K562 (cell line): Measurements from ENCODE around the gene DBF4B.

Experiments
- LEF1 ChIP-seq: fragments of 450-650 bp; IDR thresholded peaks from 2 replicates; pipeline ENCODE4 v1.6.1; 2016; ENCODE audit warnings: mild to moderate bottlenecking
- NR3C1 ChIP-seq: sonication (generic); formaldehyde crosslinking; IDR thresholded peaks from 2 replicates; pipeline ENCODE4 v1.8.1; 2022; ENCODE audit warnings: missing genetic modification reagents
- TCF3 ChIP-seq: sonication (generic); formaldehyde crosslinking; IDR thresholded peaks from 2 replicates; pipeline ENCODE4 v1.4.0; 2020; ENCODE audit warnings: mild to moderate bottlenecking, missing genetic modification reagents
- U2AF2 ChIP-seq: fragments of 200-400 bp; formaldehyde crosslinking; optimal IDR thresholded peaks from 2 replicates; pipeline ENCODE3; 2017; ENCODE audit warnings: low read depth, mild to moderate bottlenecking, low read length
- TF ChIP-seq, protein P1 (sequence below), 3 experiments: IDR thresholded peaks in 2 of 3; conservative IDR thresholded peaks in 1 of 3; 2 replicates each; pipeline ENCODE4 v1.5.1; 2011 to 2012; ENCODE audit warnings: low read length in 3 of 3, mild to moderate bottlenecking in 3 of 3, control low read depth in 2 of 3, improper control_type of control experiment in 1 of 3, inconsistent platforms in 1 of 3, low read depth in 1 of 3, mixed read lengths in 1 of 3, moderate library complexity in 1 of 3; ENCODE audit not compliant: insufficient read depth in 2 of 3
- TF ChIP-seq, protein P2 (sequence below): fragments of 450-650 bp; formaldehyde crosslinking; IDR thresholded peaks from 2 replicates; pipeline ENCODE4 v1.4.0; 2020; ENCODE audit warnings: mild to moderate bottlenecking, mixed read lengths
- TF ChIP-seq, protein P3 (sequence below): fragments of 450-650 bp; IDR thresholded peaks from 2 replicates; pipeline ENCODE4 v1.6.1; 2016; ENCODE audit warnings: low read depth, mild to moderate bottlenecking, moderate library complexity
- TF ChIP-seq, protein P4 (sequence below): sonication (generic); formaldehyde crosslinking; IDR thresholded peaks from 2 replicates; pipeline ENCODE4 v1.9.0; 2022; ENCODE audit warnings: mild to moderate bottlenecking, missing genetic modification reagents
- TF ChIP-seq, protein P5 (sequence below), 2 experiments: IDR thresholded peaks in 1 of 2; conservative IDR thresholded peaks in 1 of 2; 2 replicates each; pipeline ENCODE4 v1.6.1; 2016; ENCODE audit warnings: low read depth in 2 of 2, mild to moderate bottlenecking in 1 of 2, missing compliant biosample characterization in 1 of 2, missing genetic modification characterization in 1 of 2, moderate library complexity in 1 of 2

DNA sequence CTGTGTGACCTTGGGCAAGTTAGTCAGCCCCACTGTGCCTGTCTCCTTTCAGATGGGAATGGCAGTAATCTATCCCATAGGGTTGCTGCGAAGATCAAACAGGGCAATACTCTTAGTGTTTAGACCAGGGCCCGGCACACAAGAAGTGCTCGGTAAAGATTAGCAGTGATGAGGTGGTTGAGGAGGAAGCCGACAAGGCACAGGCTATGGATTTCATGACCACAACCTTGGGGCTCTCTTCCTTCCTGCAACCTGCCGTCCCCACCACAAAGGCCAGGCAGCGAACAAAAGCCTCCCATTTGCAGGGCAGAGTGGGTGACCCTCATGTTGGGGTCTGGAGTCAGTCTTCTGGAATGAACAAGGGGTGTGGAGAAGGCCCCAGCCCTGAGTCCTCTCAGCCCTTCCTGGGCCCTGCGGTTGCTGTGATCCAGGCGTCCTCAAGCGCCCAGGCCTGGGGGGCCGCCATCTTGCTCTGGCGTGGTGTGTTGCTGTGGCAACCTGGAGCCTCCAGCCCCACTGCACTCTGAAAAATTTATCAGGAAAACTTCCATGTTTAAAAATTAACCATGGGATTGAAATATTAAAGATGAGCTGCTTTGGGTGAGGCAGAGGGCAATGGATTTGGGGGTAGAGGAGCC lies 60.2 kb downstream of the DBF4B start:
- TF ChIP-seq, protein P1, sequence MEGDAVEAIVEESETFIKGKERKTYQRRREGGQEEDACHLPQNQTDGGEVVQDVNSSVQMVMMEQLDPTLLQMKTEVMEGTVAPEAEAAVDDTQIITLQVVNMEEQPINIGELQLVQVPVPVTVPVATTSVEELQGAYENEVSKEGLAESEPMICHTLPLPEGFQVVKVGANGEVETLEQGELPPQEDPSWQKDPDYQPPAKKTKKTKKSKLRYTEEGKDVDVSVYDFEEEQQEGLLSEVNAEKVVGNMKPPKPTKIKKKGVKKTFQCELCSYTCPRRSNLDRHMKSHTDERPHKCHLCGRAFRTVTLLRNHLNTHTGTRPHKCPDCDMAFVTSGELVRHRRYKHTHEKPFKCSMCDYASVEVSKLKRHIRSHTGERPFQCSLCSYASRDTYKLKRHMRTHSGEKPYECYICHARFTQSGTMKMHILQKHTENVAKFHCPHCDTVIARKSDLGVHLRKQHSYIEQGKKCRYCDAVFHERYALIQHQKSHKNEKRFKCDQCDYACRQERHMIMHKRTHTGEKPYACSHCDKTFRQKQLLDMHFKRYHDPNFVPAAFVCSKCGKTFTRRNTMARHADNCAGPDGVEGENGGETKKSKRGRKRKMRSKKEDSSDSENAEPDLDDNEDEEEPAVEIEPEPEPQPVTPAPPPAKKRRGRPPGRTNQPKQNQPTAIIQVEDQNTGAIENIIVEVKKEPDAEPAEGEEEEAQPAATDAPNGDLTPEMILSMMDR (IDR thresholded peaks at IDR 0.05 in 2 of 3, conservative IDR thresholded peaks at IDR 0.05 in 1 of 3; ENCODE audit: insufficient read depth in 2 of 3, low read depth in 1 of 3, low read length in 3 of 3): no peak
- TF ChIP-seq, protein P2, sequence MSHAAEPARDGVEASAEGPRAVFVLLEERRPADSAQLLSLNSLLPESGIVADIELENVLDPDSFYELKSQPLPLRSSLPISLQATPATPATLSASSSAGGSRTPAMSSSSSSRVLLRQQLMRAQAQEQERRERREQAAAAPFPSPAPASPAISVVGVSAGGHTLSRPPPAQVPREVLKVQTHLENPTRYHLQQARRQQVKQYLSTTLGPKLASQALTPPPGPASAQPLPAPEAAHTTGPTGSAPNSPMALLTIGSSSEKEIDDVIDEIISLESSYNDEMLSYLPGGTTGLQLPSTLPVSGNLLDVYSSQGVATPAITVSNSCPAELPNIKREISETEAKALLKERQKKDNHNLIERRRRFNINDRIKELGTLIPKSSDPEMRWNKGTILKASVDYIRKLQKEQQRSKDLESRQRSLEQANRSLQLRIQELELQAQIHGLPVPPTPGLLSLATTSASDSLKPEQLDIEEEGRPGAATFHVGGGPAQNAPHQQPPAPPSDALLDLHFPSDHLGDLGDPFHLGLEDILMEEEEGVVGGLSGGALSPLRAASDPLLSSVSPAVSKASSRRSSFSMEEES (CRISPR knock-in tag): no peak
- no peak for TF ChIP-seq TCF3
- TF ChIP-seq, protein P3, sequence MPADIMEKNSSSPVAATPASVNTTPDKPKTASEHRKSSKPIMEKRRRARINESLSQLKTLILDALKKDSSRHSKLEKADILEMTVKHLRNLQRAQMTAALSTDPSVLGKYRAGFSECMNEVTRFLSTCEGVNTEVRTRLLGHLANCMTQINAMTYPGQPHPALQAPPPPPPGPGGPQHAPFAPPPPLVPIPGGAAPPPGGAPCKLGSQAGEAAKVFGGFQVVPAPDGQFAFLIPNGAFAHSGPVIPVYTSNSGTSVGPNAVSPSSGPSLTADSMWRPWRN: no peak
- TF ChIP-seq NR3C1: no peak
- TF ChIP-seq U2AF2: no peak
- TF ChIP-seq, protein P4, sequence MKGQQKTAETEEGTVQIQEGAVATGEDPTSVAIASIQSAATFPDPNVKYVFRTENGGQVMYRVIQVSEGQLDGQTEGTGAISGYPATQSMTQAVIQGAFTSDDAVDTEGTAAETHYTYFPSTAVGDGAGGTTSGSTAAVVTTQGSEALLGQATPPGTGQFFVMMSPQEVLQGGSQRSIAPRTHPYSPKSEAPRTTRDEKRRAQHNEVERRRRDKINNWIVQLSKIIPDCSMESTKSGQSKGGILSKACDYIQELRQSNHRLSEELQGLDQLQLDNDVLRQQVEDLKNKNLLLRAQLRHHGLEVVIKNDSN (CRISPR knock-in tag): no peak
- TF ChIP-seq, protein P5, sequence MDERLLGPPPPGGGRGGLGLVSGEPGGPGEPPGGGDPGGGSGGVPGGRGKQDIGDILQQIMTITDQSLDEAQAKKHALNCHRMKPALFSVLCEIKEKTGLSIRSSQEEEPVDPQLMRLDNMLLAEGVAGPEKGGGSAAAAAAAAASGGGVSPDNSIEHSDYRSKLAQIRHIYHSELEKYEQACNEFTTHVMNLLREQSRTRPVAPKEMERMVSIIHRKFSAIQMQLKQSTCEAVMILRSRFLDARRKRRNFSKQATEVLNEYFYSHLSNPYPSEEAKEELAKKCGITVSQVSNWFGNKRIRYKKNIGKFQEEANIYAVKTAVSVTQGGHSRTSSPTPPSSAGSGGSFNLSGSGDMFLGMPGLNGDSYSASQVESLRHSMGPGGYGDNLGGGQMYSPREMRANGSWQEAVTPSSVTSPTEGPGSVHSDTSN (CRISPR knock-in tag; IDR thresholded peaks at IDR 0.05; ENCODE audit: low read depth): no peak
- TF ChIP-seq, protein P5 (tag; conservative IDR thresholded peaks at IDR 0.05; ENCODE audit: low read depth): no peak
- no peak for TF ChIP-seq LEF1
